Activated naive CD4-positive, alpha-beta T cell (primary cell): ENCODE measurements around the gene PIH1D1.

Experiments used
- DNase-seq, 4 experiments: peaks; one replicate each; lab custom pipeline; 2025; lab: John Stamatoyannopoulos, UW

The PIH1D1 gene

GRCh38 chr19:49420227-49420626 is 31.4 kb downstream of the PIH1D1 start:
- DNase-seq: no peak

GRCh38 chr19:49419173-49419572 is 32.4 kb downstream of the PIH1D1 start:
- no peak for DNase-seq

GRCh38 chr19:49418511-49418910 is 33.1 kb downstream of the PIH1D1 start:
- DNase-seq: no peak

GRCh38 chr19:49417088-49417487 is 34.5 kb downstream of the PIH1D1 start:
- DNase-seq: no peak

- DNase-seq: no peak
Observed at GRCh38 chr19:49415810-49416200, 35.8 kb downstream of the PIH1D1 start.

- DNase-seq: no peak
Observed at GRCh38 chr19:49415102-49415809, 36.4 kb downstream of the PIH1D1 start.

- no peak for DNase-seq
Observed at GRCh38 chr19:49414256-49414655, 37.4 kb downstream of the PIH1D1 start.

- DNase-seq: no peak
Observed at GRCh38 chr19:49413348-49413747, 38.3 kb downstream of the PIH1D1 start.

- no peak for DNase-seq
Observed at GRCh38 chr19:49411681-49412326, 39.8 kb downstream of the PIH1D1 start.

- DNase-seq: no peak
Observed at GRCh38 chr19:49409441-49410029, 42.1 kb downstream of the PIH1D1 start.

- DNase-seq: no peak
Observed at GRCh38 chr19:49408816-49409440, 42.7 kb downstream of the PIH1D1 start.

- no peak for DNase-seq
Observed at GRCh38 chr19:49407482-49408015, 44.1 kb downstream of the PIH1D1 start.

GRCh38 chr19:49407079-49407478 is 44.5 kb downstream of the PIH1D1 start:
- no peak for DNase-seq

GRCh38 chr19:49403404-49404187 is 48.0 kb downstream of the PIH1D1 start:
- no peak for DNase-seq

- DNase-seq: no peak
Observed at GRCh38 chr19:49400029-49400428, 51.6 kb downstream of the PIH1D1 start.

GRCh38 chr19:49398931-49399330 is 52.7 kb downstream of the PIH1D1 start:
- no peak for DNase-seq

- DNase-seq: no peak
Observed at GRCh38 chr19:49398001-49398615, 53.5 kb downstream of the PIH1D1 start.

- no peak for DNase-seq
Observed at GRCh38 chr19:49396738-49397505, 54.7 kb downstream of the PIH1D1 start.
